ENCODE data around the gene MORC3.
"Not testable (repeated sequence)": the region's sequence is repeated elsewhere in the genome, so short reads cannot be mapped to it uniquely, and the experiment has no call there.

MORC3 gene

GRCh38 chr21:36323032-36323431, 3.0 kb downstream of the MORC3 start:
- no peaks in the 10 kb centered on the region for H3K27me3 ChIP-seq
- H3K4me2 ChIP-seq, result peak overlapping the region; percentile 72; the same call in 1 of the 2 replicates
- H3K9me3 ChIP-seq, result no peaks in the 10 kb centered on the region
- peaks cover 36% of the 10 kb centered on the region for H3K4me1 ChIP-seq
- H3K4me3 ChIP-seq, result no peak overlapping the region
- no peak overlapping the region for H3K9ac ChIP-seq
- peaks cover 40% of the 10 kb centered on the region; the same call in 1 of the 2 replicates for H4K20me1 ChIP-seq
- H3K36me3 ChIP-seq, result peaks cover 33% of the 10 kb centered on the region
- no peak for TF ChIP-seq Cebpa-rat (IDR thresholded peaks at IDR 0.05)
- H3K27ac ChIP-seq, result no peak overlapping the region

GRCh38 chr21:36325373-36326010, 5.5 kb downstream of the MORC3 start:
- H3K4me3 ChIP-seq, result no peak overlapping the region
- TF ChIP-seq Cebpa-rat (IDR thresholded peaks at IDR 0.05), result no peak
- H3K4me1 ChIP-seq, result peaks cover 50% of the 10 kb centered on the region
- no peak overlapping the region for H3K9ac ChIP-seq
- H3K27ac ChIP-seq, result no peak overlapping the region
- H3K4me2 ChIP-seq, result no peak overlapping the region
- peaks cover 64% of the 10 kb centered on the region for H4K20me1 ChIP-seq
- H3K27me3 ChIP-seq, result no peaks in the 10 kb centered on the region
- no peaks in the 10 kb centered on the region for H3K9me3 ChIP-seq
- peaks cover 37% of the 10 kb centered on the region for H3K36me3 ChIP-seq

- peaks cover 47% of the 10 kb centered on the region for H3K36me3 ChIP-seq
- H3K4me1 ChIP-seq, result peaks cover 19% of the 10 kb centered on the region
- H3K9me3 ChIP-seq, result no peaks in the 10 kb centered on the region
- no peak overlapping the region for H3K27ac ChIP-seq
- peaks cover 88% of the 10 kb centered on the region for H4K20me1 ChIP-seq
- TF ChIP-seq Cebpa-rat (IDR thresholded peaks at IDR 0.05), result no peak
- H3K27me3 ChIP-seq, result no peaks in the 10 kb centered on the region
- H3K9ac ChIP-seq, result no peak overlapping the region
- H3K4me2 ChIP-seq, result no peak overlapping the region
- H3K4me3 ChIP-seq, result no peak overlapping the region
Measured at GRCh38 chr21:36330904-36331303, 10.9 kb downstream of the MORC3 start.

- H3K27me3 ChIP-seq, result no peaks in the 10 kb centered on the region
- H3K9ac ChIP-seq, result no peak overlapping the region
- H3K4me2 ChIP-seq, result no peak overlapping the region
- H4K20me1 ChIP-seq, result peaks cover 35% of the 10 kb centered on the region
- no peaks in the 10 kb centered on the region for H3K4me1 ChIP-seq
- peaks cover 86% of the 10 kb centered on the region for H3K36me3 ChIP-seq
- no peak overlapping the region for H3K27ac ChIP-seq
- no peak for TF ChIP-seq Cebpa-rat (IDR thresholded peaks at IDR 0.05)
- no peak overlapping the region for H3K4me3 ChIP-seq
- H3K9me3 ChIP-seq, result no peaks in the 10 kb centered on the region
Measured at GRCh38 chr21:36337099-36337509, 17.1 kb downstream of the MORC3 start.

GRCh38 chr21:36338975-36339374, 19.0 kb downstream of the MORC3 start:
- no peak overlapping the region for H3K9ac ChIP-seq
- H3K9me3 ChIP-seq, result no peaks in the 10 kb centered on the region
- peaks cover 16% of the 10 kb centered on the region; the same call in 1 of the 2 replicates for H4K20me1 ChIP-seq
- no peak for TF ChIP-seq Cebpa-rat (IDR thresholded peaks at IDR 0.05)
- H3K4me1 ChIP-seq, result no peaks in the 10 kb centered on the region
- H3K4me3 ChIP-seq, result no peak overlapping the region
- H3K36me3 ChIP-seq, result peaks cover 92% of the 10 kb centered on the region
- no peak overlapping the region for H3K4me2 ChIP-seq
- no peak overlapping the region for H3K27ac ChIP-seq
- no peaks in the 10 kb centered on the region for H3K27me3 ChIP-seq

GRCh38 chr21:36342581-36342980, 22.6 kb downstream of the MORC3 start:
- H3K9ac ChIP-seq, H3K9me3 ChIP-seq, H3K4me2 ChIP-seq, H4K20me1 ChIP-seq, H3K4me1 ChIP-seq, H3K27ac ChIP-seq, H3K4me3 ChIP-seq, H3K27me3 ChIP-seq: not testable (repeated sequence)
- H3K36me3 ChIP-seq, result peaks cover 93% of the 10 kb centered on the region

GRCh38 chr21:36344931-36345330, 24.9 kb downstream of the MORC3 start:
- no peak overlapping the region for H3K4me2 ChIP-seq
- no peak for TF ChIP-seq Cebpa-rat (IDR thresholded peaks at IDR 0.05)
- peaks cover 93% of the 10 kb centered on the region for H3K36me3 ChIP-seq
- H3K4me1 ChIP-seq, result no peaks in the 10 kb centered on the region
- no peaks in the 10 kb centered on the region for H3K9me3 ChIP-seq
- no peak overlapping the region for H3K27ac ChIP-seq
- no peak overlapping the region for H3K9ac ChIP-seq
- H3K4me3 ChIP-seq, result no peak overlapping the region
- H4K20me1 ChIP-seq, result no peaks in the 10 kb centered on the region
- H3K27me3 ChIP-seq, result no peaks in the 10 kb centered on the region

- no peak for TF ChIP-seq Cebpa-rat (IDR thresholded peaks at IDR 0.05)
- H3K9me3 ChIP-seq, result no peaks in the 10 kb centered on the region
- no peak overlapping the region for H3K9ac ChIP-seq
- no peaks in the 10 kb centered on the region for H3K27me3 ChIP-seq
- H3K4me1 ChIP-seq, result no peaks in the 10 kb centered on the region
- no peaks in the 10 kb centered on the region for H4K20me1 ChIP-seq
- H3K4me2 ChIP-seq, result no peak overlapping the region
- peaks cover 91% of the 10 kb centered on the region for H3K36me3 ChIP-seq
- no peak overlapping the region for H3K27ac ChIP-seq
- H3K4me3 ChIP-seq, result no peak overlapping the region
Measured at GRCh38 chr21:36347278-36347961, 27.4 kb downstream of the MORC3 start.

- no peak overlapping the region for H3K9ac ChIP-seq
- H4K20me1 ChIP-seq, result no peaks in the 10 kb centered on the region
- H3K4me2 ChIP-seq, result no peak overlapping the region
- no peaks in the 10 kb centered on the region for H3K27me3 ChIP-seq
- no peak overlapping the region for H3K4me3 ChIP-seq
- no peaks in the 10 kb centered on the region for H3K9me3 ChIP-seq
- H3K4me1 ChIP-seq, result no peaks in the 10 kb centered on the region
- H3K36me3 ChIP-seq, result peaks cover 91% of the 10 kb centered on the region
- H3K27ac ChIP-seq, result no peak overlapping the region
- TF ChIP-seq Cebpa-rat (IDR thresholded peaks at IDR 0.05), result no peak
Measured at GRCh38 chr21:36347962-36348328, 27.9 kb downstream of the MORC3 start.

GRCh38 chr21:36349315-36349714, 29.3 kb downstream of the MORC3 start:
- Histone ChIP-seq H3K9ac (no peak overlapping the region), H4K20me1 (no peaks in the 10 kb centered on the region)

More at GRCh38 chr21:36349315-36349714, 29.3 kb downstream of the MORC3 start:
- peaks cover 93% of the 10 kb centered on the region for H3K36me3 ChIP-seq
- TF ChIP-seq Cebpa-rat (IDR thresholded peaks at IDR 0.05), result no peak
- no peaks in the 10 kb centered on the region for H3K27me3 ChIP-seq
- H3K4me3 ChIP-seq, result no peak overlapping the region
- no peak overlapping the region for H3K4me2 ChIP-seq
- H3K27ac ChIP-seq, result no peak overlapping the region
- H3K4me1 ChIP-seq, result no peaks in the 10 kb centered on the region
- H3K9me3 ChIP-seq, result no peaks in the 10 kb centered on the region

Data from BLaER1 (cell line).